ENCODE measurements around the gene USP9X.
"Not testable (repeated sequence)": the region's sequence is repeated elsewhere in the genome, so short reads cannot be mapped to it uniquely, and the experiment has no call there.

USP9X gene

DNA sequence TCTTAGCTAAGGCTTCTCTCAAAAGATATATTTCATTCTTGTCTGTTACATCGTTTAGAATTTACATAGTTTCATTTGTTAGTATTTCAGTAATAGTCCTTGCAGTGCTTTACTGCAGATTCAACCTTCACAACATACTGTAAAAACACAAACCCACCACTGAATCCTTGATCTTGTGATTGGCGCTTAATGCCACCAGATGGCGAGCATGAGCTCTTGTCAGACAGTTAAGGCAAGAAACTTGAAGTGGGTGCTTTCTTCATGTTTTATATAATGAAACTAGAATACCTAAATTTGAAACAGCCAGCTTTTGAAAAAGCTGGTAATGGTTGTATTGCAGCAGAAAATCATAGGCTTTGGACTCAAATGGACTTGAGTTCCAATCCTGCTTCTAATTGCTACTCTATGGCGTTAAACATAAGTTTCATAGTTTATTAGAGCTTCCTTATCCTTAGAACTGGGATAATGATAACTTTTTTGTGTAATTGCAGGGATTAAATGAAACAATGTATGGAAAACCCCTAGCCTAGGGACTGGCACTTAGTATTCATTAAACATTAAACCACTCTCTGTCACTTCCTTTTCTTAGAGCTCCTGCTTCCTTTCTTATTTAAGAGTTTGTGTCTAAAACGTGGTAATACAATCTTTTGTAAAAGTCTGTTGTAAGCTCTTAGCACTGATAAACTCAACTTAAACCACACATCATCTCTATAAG, 95.1 kb downstream of the USP9X start:
- in situ Hi-C loops (cut with HindIII; ENCODE audit: low sequenced_read_pairs): loop anchor here (5.0 kb wide), 1 partner anchor 77 kb away; no protein-coding TSS in a partner anchor

- in situ Hi-C loops (cut with HindIII; ENCODE audit: low sequenced_read_pairs): loop anchor here (5.0 kb wide), 1 partner anchor 73 kb away; no protein-coding TSS in a partner anchor
These were observed 99.1 kb downstream of the USP9X start for GRCh38 chrX:41184312-41184711.

- in situ Hi-C loops (cut with HindIII; ENCODE audit: low sequenced_read_pairs): not testable (repeated sequence)
These were observed 101.7 kb downstream of the USP9X start for GRCh38 chrX:41186946-41187345.

DNA sequence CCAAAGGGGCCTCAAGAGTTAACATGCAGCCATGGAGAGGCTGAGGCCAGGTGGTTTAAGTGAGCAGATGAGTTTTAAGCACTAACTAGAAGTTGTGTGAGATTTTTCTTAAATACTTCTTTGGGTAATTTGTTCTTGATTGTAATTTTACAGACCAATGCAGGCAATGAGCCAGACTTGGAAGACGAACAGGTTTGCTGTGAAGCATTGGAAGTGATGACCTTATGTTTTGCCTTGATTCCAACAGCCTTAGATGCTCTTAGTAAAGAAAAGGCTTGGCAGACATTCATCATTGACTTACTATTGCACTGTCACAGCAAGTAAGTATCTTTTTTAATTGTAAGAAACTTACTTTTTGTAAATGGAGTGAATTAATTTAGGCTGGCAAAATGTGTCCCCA, 103.9 kb downstream of the USP9X start:
- in situ Hi-C loops (cut with HindIII; ENCODE audit: low sequenced_read_pairs): no loop called here

DNA sequence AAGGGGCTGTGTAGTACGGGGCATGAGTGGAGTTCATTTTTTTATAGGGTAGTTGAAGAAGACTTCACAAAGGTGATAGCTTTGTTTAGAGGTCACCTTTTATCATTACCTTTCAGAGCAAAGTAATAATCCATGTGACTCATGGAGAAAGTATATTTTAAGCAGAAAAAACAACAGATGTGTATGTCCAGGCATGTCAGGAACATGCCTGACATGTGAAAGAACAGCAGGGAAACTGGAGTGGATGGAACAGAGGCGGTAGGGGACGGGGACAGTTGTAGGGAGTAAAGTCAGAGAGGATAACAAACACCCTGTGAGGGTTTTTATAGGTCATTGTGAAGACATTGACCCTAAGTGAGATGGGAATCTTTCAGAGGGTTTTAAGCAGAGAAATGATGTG, 107.6 kb downstream of the USP9X start:
- in situ Hi-C loops (cut with HindIII; ENCODE audit: low sequenced_read_pairs): no loop called here

DNA sequence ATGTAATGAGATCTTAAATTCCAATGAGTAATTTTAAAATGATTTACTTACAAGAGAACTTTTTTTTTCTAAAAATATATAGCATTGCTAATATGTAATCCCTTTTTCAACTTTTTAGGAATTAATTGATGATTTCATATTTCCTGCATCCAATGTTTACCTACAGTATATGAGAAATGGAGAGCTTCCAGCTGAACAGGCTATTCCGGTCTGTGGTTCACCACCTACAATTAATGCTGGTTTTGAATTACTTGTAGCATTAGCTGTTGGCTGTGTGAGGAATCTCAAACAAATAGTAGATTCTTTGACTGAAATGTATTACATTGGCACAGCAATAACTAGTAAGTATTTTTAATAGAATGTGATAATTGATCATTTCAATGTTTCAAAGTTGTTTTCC, 113.2 kb downstream of the USP9X start:
- in situ Hi-C loops (cut with HindIII; ENCODE audit: low sequenced_read_pairs): no loop called here

- in situ Hi-C loops (cut with HindIII; ENCODE audit: low sequenced_read_pairs): no loop called here
These were observed 115.5 kb downstream of the USP9X start for GRCh38 chrX:41200785-41201184.

DNA sequence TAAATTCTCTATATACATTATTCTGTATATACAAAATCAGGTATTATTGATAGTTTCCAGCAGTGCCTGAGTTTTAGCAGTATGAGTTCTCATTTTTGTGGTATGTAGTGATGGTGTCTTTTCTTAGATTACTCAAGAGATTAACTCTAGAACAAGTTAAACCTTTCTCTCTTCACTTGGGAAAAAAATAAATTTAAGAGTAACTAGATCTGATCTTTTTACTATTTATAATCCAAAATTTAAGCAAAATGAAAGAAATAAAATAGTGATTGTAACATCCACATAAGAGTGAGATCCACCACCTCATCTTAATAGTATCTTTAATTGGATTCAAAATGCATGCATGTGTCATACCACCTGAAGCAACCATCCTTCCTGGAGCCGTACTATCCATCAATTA, 124.6 kb downstream of the USP9X start:
- in situ Hi-C loops (cut with HindIII; ENCODE audit: low sequenced_read_pairs): no loop called here

DNA sequence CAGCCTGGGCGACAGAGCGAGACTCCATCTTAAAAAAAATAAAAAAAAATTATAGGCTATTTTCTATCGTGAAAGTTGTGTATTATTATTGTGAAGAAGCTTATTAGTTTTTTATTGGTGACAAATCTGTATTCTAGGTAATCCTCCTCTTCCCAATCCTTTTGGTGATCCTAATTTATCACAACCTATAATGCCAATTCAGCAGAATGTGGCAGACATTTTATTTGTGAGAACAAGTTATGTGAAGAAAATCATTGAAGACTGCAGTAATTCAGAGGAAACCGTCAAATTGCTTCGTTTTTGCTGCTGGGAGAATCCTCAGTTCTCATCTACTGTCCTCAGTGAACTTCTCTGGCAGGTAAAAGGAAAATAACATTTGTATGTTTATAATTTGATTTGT, 139.4 kb downstream of the USP9X start:
- in situ Hi-C loops (cut with HindIII; ENCODE audit: low sequenced_read_pairs): loop anchor here (5.0 kb wide), 1 partner anchor 77 kb away; no protein-coding TSS in a partner anchor

DNA sequence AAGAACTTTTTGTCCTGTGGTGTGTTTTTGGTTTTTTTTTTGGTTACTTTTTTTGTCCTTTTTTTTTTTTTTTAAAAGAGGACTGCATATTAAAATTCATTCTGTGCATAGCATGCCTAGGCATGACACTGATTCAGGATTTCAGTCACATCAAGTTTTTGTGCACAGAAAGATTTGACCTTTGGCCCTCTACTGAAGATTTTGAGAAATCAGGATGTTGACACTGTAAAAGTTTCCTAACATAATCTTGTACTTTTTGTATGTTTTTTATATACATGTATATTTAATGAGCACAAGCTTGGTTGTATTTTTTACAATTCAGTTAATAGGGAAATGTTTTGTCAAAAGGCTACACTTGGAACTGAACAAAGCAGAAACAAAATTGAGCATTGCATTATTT, 148.7 kb downstream of the USP9X start:
- in situ Hi-C loops (cut with HindIII; ENCODE audit: low sequenced_read_pairs): no loop called here

DNA sequence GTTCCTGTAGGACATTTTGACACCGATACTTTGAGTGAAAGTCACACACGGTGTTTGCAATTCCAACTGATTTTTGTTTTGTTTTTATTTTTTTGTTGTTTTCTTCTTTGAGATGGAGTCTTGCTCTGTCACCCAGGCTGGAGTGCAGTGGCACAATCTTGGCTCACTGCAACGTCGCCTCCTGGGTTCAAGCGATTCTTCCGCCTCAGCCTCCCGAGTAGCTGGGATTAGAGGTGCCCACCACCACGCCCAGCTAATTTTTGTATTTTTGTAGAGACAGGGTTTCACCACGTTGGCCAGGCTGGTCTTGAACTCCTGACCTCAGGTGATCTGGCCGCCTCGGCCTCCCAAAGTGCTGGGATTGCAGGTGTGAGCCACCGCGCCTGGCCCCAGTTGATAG, 149.2 kb downstream of the USP9X start:
- in situ Hi-C loops (cut with HindIII; ENCODE audit: low sequenced_read_pairs): not testable (repeated sequence)

- in situ Hi-C loops (cut with HindIII; ENCODE audit: low sequenced_read_pairs): no loop called here
These were observed 149.7 kb downstream of the USP9X start for GRCh38 chrX:41234962-41235361.

GRCh38 chrX:41236629-41237028, 151.4 kb downstream of the USP9X start:
- in situ Hi-C loops (cut with HindIII; ENCODE audit: low sequenced_read_pairs): no loop called here

- in situ Hi-C loops (cut with HindIII; ENCODE audit: low sequenced_read_pairs): no loop called here
These were observed 155.3 kb downstream of the USP9X start for GRCh38 chrX:41240509-41240908.

DNA sequence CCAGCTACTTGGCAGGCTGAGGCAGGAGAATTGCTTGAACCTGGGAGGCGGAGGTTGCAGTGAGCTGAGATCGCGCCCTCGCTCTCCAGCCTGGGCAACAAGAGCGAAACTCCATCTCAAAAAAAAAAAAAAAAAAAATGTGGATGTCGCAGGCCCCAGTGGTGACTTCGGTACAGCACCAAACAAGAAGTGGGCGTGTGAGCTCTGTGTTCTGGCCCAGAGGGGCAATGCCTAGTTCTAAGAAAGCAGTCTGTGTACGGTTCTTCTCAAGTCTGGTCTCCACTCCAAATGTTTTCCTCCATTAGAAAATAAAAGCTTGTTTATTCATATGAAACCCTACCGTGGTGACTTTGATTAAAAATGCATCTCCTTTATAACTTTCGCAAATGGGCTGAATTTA, 156.7 kb downstream of the USP9X start:
- in situ Hi-C loops (cut with HindIII; ENCODE audit: low sequenced_read_pairs): no loop called here

GRCh38 chrX:41245641-41246040, 160.4 kb downstream of the USP9X start:
- in situ Hi-C loops (cut with HindIII; ENCODE audit: low sequenced_read_pairs): no loop called here

DNA sequence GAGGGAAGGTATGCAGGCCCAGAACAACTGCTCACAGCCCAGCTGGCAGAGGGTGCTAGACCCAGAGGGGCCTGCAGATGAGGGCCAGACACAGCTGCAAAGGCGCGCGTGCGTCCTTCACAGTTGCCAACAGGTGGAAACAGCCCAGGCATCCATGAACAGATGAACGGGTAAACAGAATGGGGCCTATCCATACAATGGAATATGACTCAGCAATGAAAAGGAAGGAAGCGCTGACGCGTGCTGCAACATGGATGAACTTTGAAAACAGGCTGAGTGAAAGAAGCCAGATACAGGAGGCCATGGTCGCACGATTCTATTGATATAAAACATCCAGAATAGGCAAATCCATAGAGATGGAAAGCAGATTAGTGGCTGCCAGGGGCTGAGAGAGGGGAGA, 165.6 kb downstream of the USP9X start:
- in situ Hi-C loops (cut with HindIII; ENCODE audit: low sequenced_read_pairs): no loop called here

DNA sequence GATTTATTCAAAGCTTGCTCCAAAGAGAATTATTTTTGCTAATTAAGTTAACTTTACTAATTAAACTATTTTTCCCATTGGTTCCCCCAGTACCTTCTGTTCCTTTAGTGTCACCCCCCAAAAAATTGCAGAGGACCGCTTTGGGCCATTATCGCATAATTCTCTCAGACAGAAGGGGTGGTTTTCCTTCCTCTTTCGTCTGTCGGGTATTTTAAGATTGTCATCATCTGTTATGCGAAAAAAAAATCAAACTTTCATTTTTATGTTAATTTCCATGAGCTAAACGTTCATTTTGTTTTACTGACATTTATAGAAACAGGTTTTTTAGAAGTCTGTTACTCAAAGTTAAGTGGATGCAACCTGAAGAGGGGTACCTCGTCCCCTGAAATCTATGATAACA, 172.6 kb downstream of the USP9X start:
- in situ Hi-C loops (cut with HindIII; ENCODE audit: low sequenced_read_pairs): loop anchor here (5.0 kb wide), 2 partner anchors 64 to 76 kb away; no protein-coding TSS in a partner anchor

DNA sequence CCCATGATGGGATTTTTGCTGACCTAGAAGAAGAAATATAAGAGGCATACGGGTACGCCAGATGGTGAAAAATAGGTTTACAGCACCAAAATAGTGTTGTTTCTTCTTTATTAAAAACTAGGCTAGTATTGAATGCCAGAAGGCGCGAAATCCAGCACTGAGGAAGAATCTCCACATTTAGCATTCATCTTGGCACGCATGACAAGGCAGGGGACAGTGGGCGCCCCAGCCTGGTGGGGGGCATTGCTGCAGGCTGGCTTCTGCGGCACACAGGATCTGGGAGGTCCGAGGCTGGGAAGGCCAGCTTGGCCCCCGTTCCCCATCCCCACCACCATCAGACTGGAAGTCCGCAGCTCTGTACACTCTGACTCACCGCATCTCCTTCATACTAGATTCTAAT, 173.0 kb downstream of the USP9X start:
- in situ Hi-C loops (cut with HindIII; ENCODE audit: low sequenced_read_pairs): loop anchor here (5.0 kb wide), 2 partner anchors 64 to 76 kb away; no protein-coding TSS in a partner anchor

- in situ Hi-C loops (cut with HindIII; ENCODE audit: low sequenced_read_pairs): loop anchor here (5.0 kb wide), 2 partner anchors 63 to 77 kb away; no protein-coding TSS in a partner anchor
These were observed 173.6 kb downstream of the USP9X start for GRCh38 chrX:41258871-41259270.

DNA sequence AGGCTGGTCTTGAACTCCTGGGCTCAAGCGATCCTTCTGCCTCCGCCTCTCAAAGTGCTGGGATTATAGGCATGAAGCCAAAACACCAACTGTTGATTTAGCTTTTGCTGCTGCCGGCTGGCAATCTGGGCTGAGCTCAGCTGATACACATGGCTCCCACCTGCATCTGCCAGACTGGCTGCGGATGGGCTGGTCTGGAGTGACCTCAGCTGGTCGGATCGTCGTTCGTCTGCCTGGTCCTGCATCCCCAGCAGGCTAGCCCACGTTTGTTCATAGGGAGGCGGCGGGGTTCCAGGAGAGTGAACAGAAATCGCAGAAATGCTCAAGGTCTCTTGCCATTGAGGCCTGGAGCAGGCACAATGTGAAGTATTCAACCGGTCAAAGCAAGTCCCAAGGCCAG, 174.3 kb downstream of the USP9X start:
- in situ Hi-C loops (cut with HindIII; ENCODE audit: low sequenced_read_pairs): loop anchor here (5.0 kb wide), 2 partner anchors 63 to 77 kb away; no protein-coding TSS in a partner anchor

- in situ Hi-C loops (cut with HindIII; ENCODE audit: low sequenced_read_pairs): no loop called here
These were observed 180.4 kb downstream of the USP9X start for GRCh38 chrX:41265615-41266014.

GRCh38 chrX:41273638-41274037, 188.4 kb downstream of the USP9X start:
- in situ Hi-C loops (cut with HindIII; ENCODE audit: low sequenced_read_pairs): no loop called here
